ENCODE data around the gene NR4A1.

DNA sequence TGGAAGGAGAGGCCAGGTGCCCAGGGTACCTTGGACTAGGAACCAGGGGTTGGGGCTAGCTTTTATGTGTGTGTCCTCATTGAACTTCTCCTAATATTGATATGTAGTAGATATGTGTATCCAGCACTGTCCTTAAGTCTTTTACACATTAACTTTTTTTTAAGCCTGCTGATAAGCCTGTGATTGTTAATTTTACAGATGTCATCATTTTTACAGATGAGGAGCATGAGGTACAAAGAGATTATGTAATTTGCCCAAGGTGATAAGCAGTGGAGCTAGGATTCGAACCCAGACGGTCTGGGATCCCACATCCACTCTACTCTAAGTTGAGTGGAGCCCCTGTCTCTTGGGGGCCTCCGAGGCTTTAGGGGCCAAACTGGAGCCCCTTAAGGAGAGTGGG lies 10.2 kb upstream of the NR4A1 start:
- TF ChIP-seq, protein P1, sequence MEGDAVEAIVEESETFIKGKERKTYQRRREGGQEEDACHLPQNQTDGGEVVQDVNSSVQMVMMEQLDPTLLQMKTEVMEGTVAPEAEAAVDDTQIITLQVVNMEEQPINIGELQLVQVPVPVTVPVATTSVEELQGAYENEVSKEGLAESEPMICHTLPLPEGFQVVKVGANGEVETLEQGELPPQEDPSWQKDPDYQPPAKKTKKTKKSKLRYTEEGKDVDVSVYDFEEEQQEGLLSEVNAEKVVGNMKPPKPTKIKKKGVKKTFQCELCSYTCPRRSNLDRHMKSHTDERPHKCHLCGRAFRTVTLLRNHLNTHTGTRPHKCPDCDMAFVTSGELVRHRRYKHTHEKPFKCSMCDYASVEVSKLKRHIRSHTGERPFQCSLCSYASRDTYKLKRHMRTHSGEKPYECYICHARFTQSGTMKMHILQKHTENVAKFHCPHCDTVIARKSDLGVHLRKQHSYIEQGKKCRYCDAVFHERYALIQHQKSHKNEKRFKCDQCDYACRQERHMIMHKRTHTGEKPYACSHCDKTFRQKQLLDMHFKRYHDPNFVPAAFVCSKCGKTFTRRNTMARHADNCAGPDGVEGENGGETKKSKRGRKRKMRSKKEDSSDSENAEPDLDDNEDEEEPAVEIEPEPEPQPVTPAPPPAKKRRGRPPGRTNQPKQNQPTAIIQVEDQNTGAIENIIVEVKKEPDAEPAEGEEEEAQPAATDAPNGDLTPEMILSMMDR (CRISPR knock-in tag; IDR thresholded peaks at IDR 0.05): no peak
- no peak for TF ChIP-seq MEF2D (CRISPR knock-in tag; IDR thresholded peaks at IDR 0.05)
- TF ChIP-seq, protein P2, sequence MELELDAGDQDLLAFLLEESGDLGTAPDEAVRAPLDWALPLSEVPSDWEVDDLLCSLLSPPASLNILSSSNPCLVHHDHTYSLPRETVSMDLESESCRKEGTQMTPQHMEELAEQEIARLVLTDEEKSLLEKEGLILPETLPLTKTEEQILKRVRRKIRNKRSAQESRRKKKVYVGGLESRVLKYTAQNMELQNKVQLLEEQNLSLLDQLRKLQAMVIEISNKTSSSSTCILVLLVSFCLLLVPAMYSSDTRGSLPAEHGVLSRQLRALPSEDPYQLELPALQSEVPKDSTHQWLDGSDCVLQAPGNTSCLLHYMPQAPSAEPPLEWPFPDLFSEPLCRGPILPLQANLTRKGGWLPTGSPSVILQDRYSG (CRISPR knock-in tag; IDR thresholded peaks at IDR 0.05): no peak
- no peak for TF ChIP-seq SSRP1 (CRISPR knock-in tag; IDR thresholded peaks at IDR 0.05)
- no peak for TF ChIP-seq ZNF143 (CRISPR knock-in tag; IDR thresholded peaks at IDR 0.05)
- no peak for TF ChIP-seq ETV6 (CRISPR knock-in tag; conservative IDR thresholded peaks at IDR 0.05)
- TF ChIP-seq RAD21 (CRISPR knock-in tag; IDR thresholded peaks at IDR 0.05): no peak

Measured in HepG2 (cell line).